GM19438 (cell line): ENCODE measurements around the gene RASSF3.

Experiments
- ATAC-seq: cut with Tn5 transposase; IDR thresholded peaks from one replicate; pipeline ENCODE4 v1.9.1; 2021; ENCODE audit warnings: low read depth; ENCODE audit not compliant: unreplicated experiment

Gene RASSF3

DNA sequence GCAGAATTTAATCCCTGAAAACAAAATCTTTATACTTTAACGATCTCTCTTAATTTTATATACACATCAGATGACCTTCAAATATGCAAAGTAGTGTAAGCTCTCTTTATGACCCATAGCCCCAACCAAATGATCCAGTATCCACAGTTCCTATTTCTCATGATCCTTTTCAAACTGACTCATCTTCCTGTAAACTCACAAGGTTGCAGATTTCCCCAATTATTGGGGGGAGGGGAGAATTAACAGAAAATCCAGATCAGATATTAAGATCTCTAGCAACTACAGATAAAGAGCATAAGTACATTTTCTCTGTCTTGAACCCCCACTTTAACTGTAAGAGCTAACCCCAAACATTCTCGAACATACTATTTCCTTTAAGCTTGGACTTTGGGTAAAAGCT lies 136.4 kb downstream of the RASSF3 start:
- ATAC-seq: no peak
